Mucosa of descending colon (tissue), 3 donors: ENCODE results near the gene RASAL3. TPM values are rescaled to one million over a fixed set of nuclear protein-coding genes. Genes with fewer than 3 reads are reported as not detected.
"Not testable (repeated sequence)": the region's sequence is repeated elsewhere in the genome, so short reads cannot be mapped to it uniquely, and the experiment has no call there.

ENCODE experiments used
- ATAC-seq: fragments of 200-7000 bp; cut with Tn5 transposase; one replicate; pipeline ENCODE4 v1.9.1; 2020; ENCODE audit warnings: mild to moderate bottlenecking, moderate library complexity
- DNase-seq, 3 donors: peaks; one replicate each; pipeline ENCODE4 v3.0.0-alpha.2; 2020
- H3K36me3 ChIP-seq: fragments of 200-600 bp; one replicate; pipeline ENCODE4 v1.8.0; 2021; ENCODE audit warnings: low read depth, mild to moderate bottlenecking
- H3K4me1 ChIP-seq: fragments of 200-600 bp; one replicate; pipeline ENCODE4 v1.8.0; 2021; ENCODE audit warnings: low read depth, mild to moderate bottlenecking
- H3K4me3 ChIP-seq: fragments of 200-600 bp; one replicate; pipeline ENCODE4 v1.8.0; 2021; ENCODE audit warnings: mild to moderate bottlenecking
- H3K9me3 ChIP-seq: fragments of 200-600 bp; one replicate; pipeline ENCODE4 v1.8.0; 2021; ENCODE audit warnings: mild to moderate bottlenecking
- intact Hi-C, 2 donors: fragments of 100-400 bp; cut with DNase I in 1 of 2; cut with micrococcal nuclease in 1 of 2; formaldehyde crosslinking; loops; one replicate each; pipeline versions ENCODE4 v1.11.0 to v1.11.1; 2022; cut with DNase I, micrococcal nuclease
- total RNA-seq, 3 donors: library from RNA; stranded (reverse); fragmentation: NEBNext Ultra II Directional in 2 of 3; extraction: Animal tissue kit (Norgen Biotek cat#: 25700) in 2 of 3; gene quantifications; one replicate each; pipeline versions ENCODE4 v1.2.1 to v1.2.4, GENCODE V29; 2021 to 2023
- TF ChIP-seq, protein P1 (sequence below): fragments of 200-600 bp; IDR thresholded peaks from one replicate; pipeline ENCODE4 v1.8.0; 2022; ENCODE audit warnings: antibody characterized with exemption, mild to moderate bottlenecking
- donor health status: DM: no; HTN: no; CAD: no; lungs with moderate emphysema.
- donor health status: DM: no; HTN: no; CAD: no.
- donor health status: DM: no; HTN: yes; CAD: no.

RASAL3 gene
- total RNA-seq, 3 donors from 2014 or later, result 4.0 to 5.2 (median 5.1) TPM

DNA sequence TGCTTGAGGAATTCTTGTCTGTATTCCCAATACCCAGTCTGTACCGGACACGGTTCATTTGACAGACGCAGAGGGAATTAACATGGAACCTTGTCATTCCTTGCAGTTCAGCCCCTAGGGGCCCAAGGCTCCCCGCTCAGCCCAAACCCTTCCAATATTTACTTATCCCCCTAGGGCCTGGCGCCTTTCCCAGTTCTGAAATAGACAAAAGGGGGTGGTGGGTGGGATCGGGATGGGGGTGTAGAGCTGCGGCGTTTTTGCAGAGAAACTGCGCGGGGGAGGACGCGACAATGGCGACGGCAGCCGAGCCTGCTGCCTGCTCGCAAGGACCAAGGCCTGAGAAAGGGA, 46.1 kb downstream of the RASAL3 start:
- intact Hi-C loops, result loop anchor here in 1 of 2 donors (10.0 kb wide), 1 partner anchor 163 kb away; no protein-coding TSS in a partner anchor
- peak overlapping the region; percentile 98 for H3K4me3 ChIP-seq
- no peak for ATAC-seq
- no peak for DNase-seq
- H3K4me1 ChIP-seq, result peaks cover 21% of the 10 kb centered on the region
- peaks cover 2% of the 10 kb centered on the region for H3K9me3 ChIP-seq
- no peaks in the 10 kb centered on the region for H3K36me3 ChIP-seq
- TF ChIP-seq, protein P1, sequence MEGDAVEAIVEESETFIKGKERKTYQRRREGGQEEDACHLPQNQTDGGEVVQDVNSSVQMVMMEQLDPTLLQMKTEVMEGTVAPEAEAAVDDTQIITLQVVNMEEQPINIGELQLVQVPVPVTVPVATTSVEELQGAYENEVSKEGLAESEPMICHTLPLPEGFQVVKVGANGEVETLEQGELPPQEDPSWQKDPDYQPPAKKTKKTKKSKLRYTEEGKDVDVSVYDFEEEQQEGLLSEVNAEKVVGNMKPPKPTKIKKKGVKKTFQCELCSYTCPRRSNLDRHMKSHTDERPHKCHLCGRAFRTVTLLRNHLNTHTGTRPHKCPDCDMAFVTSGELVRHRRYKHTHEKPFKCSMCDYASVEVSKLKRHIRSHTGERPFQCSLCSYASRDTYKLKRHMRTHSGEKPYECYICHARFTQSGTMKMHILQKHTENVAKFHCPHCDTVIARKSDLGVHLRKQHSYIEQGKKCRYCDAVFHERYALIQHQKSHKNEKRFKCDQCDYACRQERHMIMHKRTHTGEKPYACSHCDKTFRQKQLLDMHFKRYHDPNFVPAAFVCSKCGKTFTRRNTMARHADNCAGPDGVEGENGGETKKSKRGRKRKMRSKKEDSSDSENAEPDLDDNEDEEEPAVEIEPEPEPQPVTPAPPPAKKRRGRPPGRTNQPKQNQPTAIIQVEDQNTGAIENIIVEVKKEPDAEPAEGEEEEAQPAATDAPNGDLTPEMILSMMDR, result no peak

DNA sequence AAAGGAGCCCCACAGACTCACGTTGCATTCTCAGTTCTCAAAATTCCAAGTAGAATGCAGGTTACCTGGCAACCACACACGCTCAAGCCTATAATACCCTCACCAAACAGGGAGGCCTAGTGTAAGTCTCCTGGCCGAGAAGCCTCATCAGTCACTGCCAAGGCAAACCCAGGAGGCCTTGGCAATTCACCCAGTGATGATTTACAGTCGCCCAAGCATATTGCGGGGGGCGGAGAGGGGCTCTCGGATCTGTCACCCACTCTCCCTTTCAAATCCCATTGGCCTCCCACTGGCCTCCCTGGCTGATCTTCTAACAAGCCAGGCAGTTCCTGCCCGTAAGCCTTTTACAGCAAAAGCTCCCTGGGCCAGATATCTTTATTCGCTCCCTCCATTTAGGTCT, 46.6 kb downstream of the RASAL3 start:
- DNase-seq (no peak), ATAC-seq (no peak)
- TF ChIP-seq, protein P1, result no peak
- Histone ChIP-seq H3K4me1 (peaks cover 22% of the 10 kb centered on the region), H3K36me3 (no peaks in the 10 kb centered on the region), H3K4me3 (peak overlapping the region; percentile 98), H3K9me3 (no peaks in the 10 kb centered on the region)
- intact Hi-C loops, result loop anchor here in 1 of 2 donors (10.0 kb wide), 1 partner anchor 163 kb away; no protein-coding TSS in a partner anchor

DNA sequence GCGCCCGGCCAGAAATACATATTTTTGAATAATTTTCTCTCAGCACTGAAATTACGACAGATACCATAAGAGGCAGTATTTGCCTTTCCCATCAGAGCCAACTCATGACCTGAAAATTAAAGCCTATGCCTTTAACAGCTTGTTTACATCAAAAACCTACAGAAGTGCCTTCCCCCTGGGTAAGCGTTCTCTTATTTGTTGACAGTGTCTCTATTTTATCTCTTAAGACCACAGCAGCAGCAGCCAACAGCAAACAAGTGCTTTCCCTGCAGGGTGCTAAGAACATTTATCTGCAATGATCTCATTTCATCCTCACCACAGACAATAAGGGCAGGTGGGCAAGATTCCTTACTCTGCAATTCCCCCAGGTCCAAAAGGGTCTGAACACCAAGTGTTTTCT, 51.5 kb downstream of the RASAL3 start:
- intact Hi-C loops, result loop anchor here in 1 of 2 donors (10.0 kb wide), 1 partner anchor 158 kb away; no protein-coding TSS in a partner anchor
- Histone ChIP-seq H3K9me3 (no peaks in the 10 kb centered on the region), H3K4me1 (peaks cover 18% of the 10 kb centered on the region), H3K36me3 (no peaks in the 10 kb centered on the region), H3K4me3 (no peak overlapping the region)
- TF ChIP-seq, protein P1, result no peak
- DNase-seq (no peak), ATAC-seq (no peak)

DNA sequence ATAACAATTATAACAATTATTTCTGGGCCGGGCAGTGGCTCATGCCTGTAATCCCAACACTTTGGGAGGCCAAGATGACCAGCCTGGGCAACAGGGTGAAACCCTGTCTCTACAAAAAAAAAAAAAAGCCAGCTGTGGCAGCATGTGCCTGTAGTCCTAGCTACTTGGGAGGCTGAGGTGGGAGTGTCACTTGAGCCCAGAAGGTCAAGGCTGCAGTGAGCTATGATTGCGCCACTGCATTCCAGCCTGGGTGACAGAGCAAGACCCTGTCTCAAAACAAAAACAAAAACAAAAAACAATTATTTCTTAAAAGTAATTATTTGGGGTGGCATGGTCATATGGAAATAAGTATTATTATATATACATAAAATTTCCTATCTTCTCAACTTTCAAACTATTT, 53.0 kb downstream of the RASAL3 start:
- H3K36me3 ChIP-seq, ATAC-seq, DNase-seq, H3K4me3 ChIP-seq, H3K9me3 ChIP-seq: not testable (repeated sequence)
- peaks cover 14% of the 10 kb centered on the region for H3K4me1 ChIP-seq
- intact Hi-C loops, result loop anchor here in 1 of 2 donors (10.0 kb wide), 1 partner anchor 157 kb away; no protein-coding TSS in a partner anchor

DNA sequence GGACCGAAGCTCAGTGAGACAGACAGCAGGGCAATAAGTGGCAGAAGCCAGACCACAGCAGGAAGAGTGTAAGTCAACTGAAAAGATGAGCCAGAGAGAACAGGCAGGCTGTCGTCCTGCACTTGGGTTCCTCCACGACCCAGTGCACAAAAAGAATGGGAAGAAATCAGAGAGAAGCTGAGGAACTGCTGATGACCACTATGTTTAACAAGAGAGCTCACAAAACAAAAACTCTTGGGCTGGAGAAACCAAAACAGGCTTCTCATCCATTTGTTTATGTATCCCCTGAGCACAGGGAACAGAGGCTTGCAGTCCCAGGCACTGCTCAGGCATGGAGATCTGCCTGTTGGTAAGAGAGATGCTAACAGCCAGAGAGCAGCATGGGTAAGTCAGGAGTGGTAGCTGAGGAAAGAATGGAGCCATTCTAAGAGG, 59.5 kb downstream of the RASAL3 start:
- H3K4me1 ChIP-seq, result peaks cover 11% of the 10 kb centered on the region
- ATAC-seq (no peak), DNase-seq (no peak)
- TF ChIP-seq, protein P1, result no peak
- peaks cover 3% of the 10 kb centered on the region for H3K36me3 ChIP-seq
- no peak overlapping the region for H3K4me3 ChIP-seq
- H3K9me3 ChIP-seq, result no peaks in the 10 kb centered on the region
- intact Hi-C loops, result no loop called here

DNA sequence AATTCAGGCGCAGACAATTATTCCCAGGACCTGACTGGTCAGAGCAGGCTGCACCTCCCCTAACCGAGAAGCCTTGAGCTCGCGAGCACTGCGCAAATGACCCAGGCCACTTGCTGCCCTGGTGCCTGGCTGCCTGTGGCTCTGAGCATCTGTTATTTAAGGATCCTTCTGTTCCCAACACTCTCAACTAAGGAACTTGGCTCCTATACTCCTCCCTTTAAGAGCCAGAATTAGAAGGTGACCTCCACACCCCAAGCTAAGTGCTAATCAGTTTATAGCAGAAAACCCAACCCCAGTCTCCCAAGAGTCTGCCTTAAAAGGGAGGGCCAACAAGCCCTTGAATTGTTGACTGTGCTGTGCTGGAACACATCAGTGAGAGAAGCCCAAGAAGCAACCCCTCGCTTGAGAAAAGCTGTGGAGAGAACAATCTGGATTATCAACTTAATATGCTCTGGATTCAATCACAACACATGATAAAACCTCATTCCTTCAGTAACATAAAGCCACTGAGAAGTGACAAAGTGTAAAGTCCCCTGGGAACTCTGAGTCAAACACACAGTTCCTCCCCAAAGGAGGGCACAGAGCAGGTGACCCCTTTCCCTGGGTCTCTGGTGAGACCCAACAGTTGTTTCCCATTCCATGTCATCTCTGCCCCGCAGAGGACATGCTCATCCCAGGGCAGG, 60.1 kb downstream of the RASAL3 start:
- H3K4me1 ChIP-seq, result peaks cover 11% of the 10 kb centered on the region
- DNase-seq, result no peak
- peaks cover 7% of the 10 kb centered on the region for H3K36me3 ChIP-seq

More for the DNA sequence above, 60.1 kb downstream of the RASAL3 start:
- no peak for ATAC-seq
- TF ChIP-seq, protein P1, result no peak
- Histone ChIP-seq H3K4me3 (no peak overlapping the region), H3K9me3 (no peaks in the 10 kb centered on the region)
- intact Hi-C loops, result no loop called here
